ENCODE data around the gene SLC46A3. TPM values are rescaled to one million over a fixed set of nuclear protein-coding genes. Genes with fewer than 3 reads are reported as not detected.
A peak's percentile ranks its signal among the peaks of the same experiment; 100 is the strongest.

SLC46A3 gene
- total and polyA plus RNA-seq, 10 of the 15 experiments (the other 5 are each of a cell fraction or from before 2014, with no cell fraction given) = 2.9 to 15.6 (median 9.4) TPM

DNA sequence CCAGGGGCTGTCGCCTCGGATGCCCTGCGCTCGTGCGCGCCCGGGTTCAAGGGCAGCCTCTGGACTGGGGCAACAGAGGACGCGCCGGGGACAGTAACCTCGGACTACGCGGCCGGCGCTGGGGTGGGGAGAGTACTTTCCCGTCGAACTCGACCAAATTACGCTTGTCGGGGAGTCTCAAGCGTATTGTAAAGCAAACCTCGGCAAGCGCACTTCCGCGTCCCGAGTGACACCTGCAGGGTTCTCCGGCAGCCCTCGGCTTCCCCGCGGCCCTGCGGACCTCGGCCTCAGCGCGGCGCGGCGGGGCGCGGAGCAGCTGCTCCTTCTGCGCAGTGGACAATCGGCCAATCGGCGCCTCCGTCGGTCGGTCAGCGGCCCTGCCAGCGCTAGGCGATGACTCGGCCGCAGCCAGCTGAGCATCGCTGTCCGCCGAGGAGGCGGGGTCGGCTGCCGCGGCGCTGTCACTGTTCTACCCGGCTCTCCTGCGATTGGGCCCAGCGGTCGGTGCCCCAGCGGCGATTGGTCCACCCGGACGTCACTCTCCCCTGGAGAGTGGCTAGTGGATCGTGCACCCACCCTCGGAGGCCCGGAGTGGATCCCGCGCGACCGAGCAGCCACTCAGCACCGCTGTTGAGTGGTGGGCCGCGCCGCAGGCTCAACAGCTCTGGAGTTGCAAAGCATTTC, at the start of gene SLC46A3 (continued):
- TF ChIP-seq, protein P1, sequence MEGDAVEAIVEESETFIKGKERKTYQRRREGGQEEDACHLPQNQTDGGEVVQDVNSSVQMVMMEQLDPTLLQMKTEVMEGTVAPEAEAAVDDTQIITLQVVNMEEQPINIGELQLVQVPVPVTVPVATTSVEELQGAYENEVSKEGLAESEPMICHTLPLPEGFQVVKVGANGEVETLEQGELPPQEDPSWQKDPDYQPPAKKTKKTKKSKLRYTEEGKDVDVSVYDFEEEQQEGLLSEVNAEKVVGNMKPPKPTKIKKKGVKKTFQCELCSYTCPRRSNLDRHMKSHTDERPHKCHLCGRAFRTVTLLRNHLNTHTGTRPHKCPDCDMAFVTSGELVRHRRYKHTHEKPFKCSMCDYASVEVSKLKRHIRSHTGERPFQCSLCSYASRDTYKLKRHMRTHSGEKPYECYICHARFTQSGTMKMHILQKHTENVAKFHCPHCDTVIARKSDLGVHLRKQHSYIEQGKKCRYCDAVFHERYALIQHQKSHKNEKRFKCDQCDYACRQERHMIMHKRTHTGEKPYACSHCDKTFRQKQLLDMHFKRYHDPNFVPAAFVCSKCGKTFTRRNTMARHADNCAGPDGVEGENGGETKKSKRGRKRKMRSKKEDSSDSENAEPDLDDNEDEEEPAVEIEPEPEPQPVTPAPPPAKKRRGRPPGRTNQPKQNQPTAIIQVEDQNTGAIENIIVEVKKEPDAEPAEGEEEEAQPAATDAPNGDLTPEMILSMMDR (IDR thresholded peaks at IDR 0.05 in 2 of 3, conservative IDR thresholded peaks at IDR 0.05 in 1 of 3; ENCODE audit: control insufficient read depth in 2 of 3, extremely low read depth in 1 of 3, insufficient read depth in 1 of 3, low read depth in 3 of 3, low read length in 3 of 3) = peak; percentile 11 to 23 (median 12); a peak in 1 of 6 replicates
- no peak; the same call in 1 of the 2 replicates for TF ChIP-seq NFYA (IDR thresholded peaks at IDR 0.05; ENCODE audit: borderline replicate concordance, low read depth, low read length)
- TF ChIP-seq TCF3 (IDR thresholded peaks at IDR 0.05; ENCODE audit: borderline replicate concordance, insufficient read depth, low read depth, low read length) = peak; percentile 21; the same call in 1 of the 2 replicates
- no peak for TF ChIP-seq MXI1 (IDR thresholded peaks at IDR 0.05; ENCODE audit: low read depth, low read length)
- peak; percentile 98 for TF ChIP-seq SP1 (IDR thresholded peaks at IDR 0.05; ENCODE audit: low read depth, low read length)
- 0 out of 2 replicates have a peak, but pooled peaks have one; percentile 52 for TF ChIP-seq BACH1 (IDR thresholded peaks at IDR 0.05; ENCODE audit: borderline replicate concordance)
- TF ChIP-seq SMARCA5 (IDR thresholded peaks at IDR 0.05) = peak; percentile 68; the same call in 1 of the 2 replicates
- TF ChIP-seq, protein P2, sequence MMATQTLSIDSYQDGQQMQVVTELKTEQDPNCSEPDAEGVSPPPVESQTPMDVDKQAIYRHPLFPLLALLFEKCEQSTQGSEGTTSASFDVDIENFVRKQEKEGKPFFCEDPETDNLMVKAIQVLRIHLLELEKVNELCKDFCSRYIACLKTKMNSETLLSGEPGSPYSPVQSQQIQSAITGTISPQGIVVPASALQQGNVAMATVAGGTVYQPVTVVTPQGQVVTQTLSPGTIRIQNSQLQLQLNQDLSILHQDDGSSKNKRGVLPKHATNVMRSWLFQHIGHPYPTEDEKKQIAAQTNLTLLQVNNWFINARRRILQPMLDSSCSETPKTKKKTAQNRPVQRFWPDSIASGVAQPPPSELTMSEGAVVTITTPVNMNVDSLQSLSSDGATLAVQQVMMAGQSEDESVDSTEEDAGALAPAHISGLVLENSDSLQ (IDR thresholded peaks at IDR 0.05) = peak; percentile 99
- TF ChIP-seq SRF (IDR thresholded peaks at IDR 0.05; ENCODE audit: low read depth in 2 of 2, low read length in 2 of 2) = 0 out of 4 replicates have a peak, but pooled peaks of 1 of the 2 experiments have one; percentile 11
- peak; percentile 68 for TF ChIP-seq IKZF1 (conservative IDR thresholded peaks at IDR 0.05)
- no peak for TF ChIP-seq STAT3 (IDR thresholded peaks at IDR 0.05; ENCODE audit: low read depth, low read length)
- no peak for TF ChIP-seq GABPA (IDR thresholded peaks at IDR 0.05; ENCODE audit: low read depth)
- no peak for TF ChIP-seq RAD21 (IDR thresholded peaks at IDR 0.05; ENCODE audit: insufficient read depth, low read depth, low read length)
- TF ChIP-seq, protein P3, sequence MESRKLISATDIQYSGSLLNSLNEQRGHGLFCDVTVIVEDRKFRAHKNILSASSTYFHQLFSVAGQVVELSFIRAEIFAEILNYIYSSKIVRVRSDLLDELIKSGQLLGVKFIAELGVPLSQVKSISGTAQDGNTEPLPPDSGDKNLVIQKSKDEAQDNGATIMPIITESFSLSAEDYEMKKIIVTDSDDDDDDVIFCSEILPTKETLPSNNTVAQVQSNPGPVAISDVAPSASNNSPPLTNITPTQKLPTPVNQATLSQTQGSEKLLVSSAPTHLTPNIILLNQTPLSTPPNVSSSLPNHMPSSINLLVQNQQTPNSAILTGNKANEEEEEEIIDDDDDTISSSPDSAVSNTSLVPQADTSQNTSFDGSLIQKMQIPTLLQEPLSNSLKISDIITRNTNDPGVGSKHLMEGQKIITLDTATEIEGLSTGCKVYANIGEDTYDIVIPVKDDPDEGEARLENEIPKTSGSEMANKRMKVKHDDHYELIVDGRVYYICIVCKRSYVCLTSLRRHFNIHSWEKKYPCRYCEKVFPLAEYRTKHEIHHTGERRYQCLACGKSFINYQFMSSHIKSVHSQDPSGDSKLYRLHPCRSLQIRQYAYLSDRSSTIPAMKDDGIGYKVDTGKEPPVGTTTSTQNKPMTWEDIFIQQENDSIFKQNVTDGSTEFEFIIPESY (IDR thresholded peaks at IDR 0.05) = no peak
- no peak for TF ChIP-seq BMI1 (IDR thresholded peaks at IDR 0.05; ENCODE audit: borderline replicate concordance)
- peak; percentile 8; the same call in 1 of the 2 replicates for TF ChIP-seq RUNX3 (IDR thresholded peaks at IDR 0.05; ENCODE audit: low read length)
- peak; percentile 41; the same call in 1 of the 2 replicates for TF ChIP-seq ESRRA (IDR thresholded peaks at IDR 0.05; ENCODE audit: low read length)
- TF ChIP-seq SIX5 (IDR thresholded peaks at IDR 0.05; ENCODE audit: low read depth, low read length, severe bottlenecking) = no peak
- TF ChIP-seq, protein P4, sequence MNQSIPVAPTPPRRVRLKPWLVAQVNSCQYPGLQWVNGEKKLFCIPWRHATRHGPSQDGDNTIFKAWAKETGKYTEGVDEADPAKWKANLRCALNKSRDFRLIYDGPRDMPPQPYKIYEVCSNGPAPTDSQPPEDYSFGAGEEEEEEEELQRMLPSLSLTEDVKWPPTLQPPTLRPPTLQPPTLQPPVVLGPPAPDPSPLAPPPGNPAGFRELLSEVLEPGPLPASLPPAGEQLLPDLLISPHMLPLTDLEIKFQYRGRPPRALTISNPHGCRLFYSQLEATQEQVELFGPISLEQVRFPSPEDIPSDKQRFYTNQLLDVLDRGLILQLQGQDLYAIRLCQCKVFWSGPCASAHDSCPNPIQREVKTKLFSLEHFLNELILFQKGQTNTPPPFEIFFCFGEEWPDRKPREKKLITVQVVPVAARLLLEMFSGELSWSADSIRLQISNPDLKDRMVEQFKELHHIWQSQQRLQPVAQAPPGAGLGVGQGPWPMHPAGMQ (IDR thresholded peaks at IDR 0.05; ENCODE audit: borderline replicate concordance) = no peak
- TF ChIP-seq TARDBP (IDR thresholded peaks at IDR 0.05; ENCODE audit: borderline replicate concordance) = no peak
- TF ChIP-seq, protein P5, sequence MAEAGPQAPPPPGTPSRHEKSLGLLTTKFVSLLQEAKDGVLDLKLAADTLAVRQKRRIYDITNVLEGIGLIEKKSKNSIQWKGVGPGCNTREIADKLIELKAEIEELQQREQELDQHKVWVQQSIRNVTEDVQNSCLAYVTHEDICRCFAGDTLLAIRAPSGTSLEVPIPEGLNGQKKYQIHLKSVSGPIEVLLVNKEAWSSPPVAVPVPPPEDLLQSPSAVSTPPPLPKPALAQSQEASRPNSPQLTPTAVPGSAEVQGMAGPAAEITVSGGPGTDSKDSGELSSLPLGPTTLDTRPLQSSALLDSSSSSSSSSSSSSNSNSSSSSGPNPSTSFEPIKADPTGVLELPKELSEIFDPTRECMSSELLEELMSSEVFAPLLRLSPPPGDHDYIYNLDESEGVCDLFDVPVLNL (IDR thresholded peaks at IDR 0.05; ENCODE audit: low read depth, low read length) = no peak
- no peak for TF ChIP-seq SREBF1 (IDR thresholded peaks at IDR 0.05; ENCODE audit: low read length)
- TF ChIP-seq TCF12 (IDR thresholded peaks at IDR 0.05; ENCODE audit: low read depth, low read length) = peak; percentile 74

Measured in GM12878 (cell line).